Measurements from ENCODE around the gene MTHFD1.
"Not testable (repeated sequence)": the region's sequence is repeated elsewhere in the genome, so short reads cannot be mapped to it uniquely, and the experiment has no call there.

MTHFD1 gene

GRCh38 chr14:64387782-64388532 lies at the start of gene MTHFD1:
MTHFD1 (plus strand) TSS chr14:64388353; CDS start chr14:64388428, 75 bp downstream.
- peak; percentile 99 for DNase-seq (ENCODE audit: low spot score)

GRCh38 chr14:64338616-64339316 lies 49.4 kb upstream of the MTHFD1 start:
- peak; percentile 99 for DNase-seq (ENCODE audit: low spot score)

DNA sequence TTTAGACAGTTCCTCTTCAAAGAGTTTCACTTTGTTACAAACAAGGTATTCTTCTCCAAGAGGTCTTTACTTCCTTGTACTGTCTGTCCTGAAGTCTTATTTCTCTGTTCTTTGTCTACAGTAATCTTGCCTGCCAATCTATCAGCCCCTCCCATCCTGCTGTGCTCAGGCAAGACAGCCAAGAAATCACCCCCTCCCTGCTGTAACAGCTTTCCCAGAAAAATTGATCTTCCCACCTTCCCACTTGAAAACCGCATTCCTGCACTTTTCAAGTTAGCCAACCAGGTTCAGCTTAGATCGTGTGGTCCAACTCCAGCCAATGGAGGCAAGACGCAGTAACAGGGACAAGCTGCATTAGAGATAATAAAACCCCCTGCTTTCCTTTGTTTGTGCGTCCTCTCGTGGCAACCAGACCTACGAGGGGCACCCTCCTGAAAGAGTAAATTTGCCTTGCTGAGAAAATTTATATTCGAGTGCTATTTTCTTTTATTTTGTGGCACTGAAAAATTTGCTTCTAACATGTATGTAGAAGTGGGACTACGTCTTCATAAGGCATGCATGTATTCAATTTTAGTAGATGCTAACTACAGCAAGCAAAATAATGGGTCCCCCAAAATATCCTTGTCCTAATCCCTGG lies 47.5 kb upstream of the MTHFD1 start:
- no peak for DNase-seq (ENCODE audit: low spot score)

GRCh38 chr14:64347748-64348147 lies 40.4 kb upstream of the MTHFD1 start:
- DNase-seq (ENCODE audit: low spot score) = no peak

GRCh38 chr14:64349741-64350490 lies 38.2 kb upstream of the MTHFD1 start:
- no peak for DNase-seq (ENCODE audit: low spot score)

GRCh38 chr14:64363265-64363846 lies 24.8 kb upstream of the MTHFD1 start:
- no peak for DNase-seq (ENCODE audit: low spot score)

DNA sequence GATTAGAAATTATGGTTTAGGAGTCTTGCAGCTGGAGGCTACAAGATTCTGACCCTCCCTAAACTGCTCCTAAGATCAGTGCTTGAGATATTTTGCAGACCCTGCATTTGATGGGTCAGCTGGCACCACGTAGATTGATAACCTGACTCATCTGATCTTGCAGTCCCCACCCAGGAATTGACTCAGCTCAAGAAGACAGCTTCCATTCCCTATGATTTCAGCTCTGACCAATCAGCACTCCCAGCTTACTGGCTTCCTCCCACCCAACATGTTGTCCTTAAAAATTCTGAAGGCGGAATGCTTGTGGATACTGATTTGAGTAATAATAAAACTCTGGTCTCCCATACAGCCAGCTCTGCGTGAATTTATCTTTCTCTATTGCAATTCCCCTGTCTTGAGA lies 23.2 kb upstream of the MTHFD1 start:
- DNase-seq (ENCODE audit: low spot score) = no peak

- not testable (repeated sequence) for DNase-seq (ENCODE audit: low spot score)
These were observed 22.7 kb upstream of the MTHFD1 start for GRCh38 chr14:64365358-64365889.

GRCh38 chr14:64369201-64369600 lies 19.0 kb upstream of the MTHFD1 start:
- DNase-seq (ENCODE audit: low spot score) = no peak

GRCh38 chr14:64387232-64387781 lies 846 bp upstream of the MTHFD1 start:
- DNase-seq (ENCODE audit: low spot score) = peak; percentile 22

DNA sequence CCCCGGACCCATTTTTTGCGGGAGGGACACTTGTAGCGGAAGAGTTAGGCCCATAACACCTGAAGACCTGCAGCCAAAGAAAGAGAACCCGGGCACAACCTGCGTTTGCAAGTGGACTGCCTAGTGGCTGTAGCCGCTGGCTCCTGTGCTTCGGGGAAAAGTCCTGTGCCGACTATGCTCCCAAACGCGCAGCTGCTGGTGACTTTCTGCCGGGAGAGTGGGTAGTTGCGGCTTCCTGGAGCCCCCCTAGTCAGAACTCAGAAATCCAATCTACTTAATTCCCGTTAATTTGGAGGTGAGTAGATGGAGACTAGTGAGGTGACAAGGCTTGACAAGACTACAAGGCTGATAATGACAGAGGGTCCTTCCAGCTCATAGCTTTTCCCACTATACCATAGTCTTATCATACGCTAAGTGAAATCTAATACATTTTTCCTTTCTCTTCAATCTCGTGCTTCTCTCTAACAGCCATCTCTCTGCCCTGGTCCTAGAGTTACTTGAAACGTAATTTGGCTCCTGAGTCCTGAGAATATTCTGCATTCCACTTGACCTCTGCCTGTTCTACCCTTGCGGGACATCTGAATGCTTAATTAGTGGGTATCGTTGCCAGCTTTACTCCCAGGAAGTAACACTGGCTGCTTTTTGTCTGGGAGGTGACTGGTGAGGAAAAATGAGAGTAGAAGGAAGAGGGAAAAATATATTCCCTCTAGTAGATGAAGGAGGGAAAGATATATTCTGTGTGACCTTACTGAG lies 556 bp downstream of the MTHFD1 start:
- no peak for DNase-seq (ENCODE audit: low spot score)

DNA sequence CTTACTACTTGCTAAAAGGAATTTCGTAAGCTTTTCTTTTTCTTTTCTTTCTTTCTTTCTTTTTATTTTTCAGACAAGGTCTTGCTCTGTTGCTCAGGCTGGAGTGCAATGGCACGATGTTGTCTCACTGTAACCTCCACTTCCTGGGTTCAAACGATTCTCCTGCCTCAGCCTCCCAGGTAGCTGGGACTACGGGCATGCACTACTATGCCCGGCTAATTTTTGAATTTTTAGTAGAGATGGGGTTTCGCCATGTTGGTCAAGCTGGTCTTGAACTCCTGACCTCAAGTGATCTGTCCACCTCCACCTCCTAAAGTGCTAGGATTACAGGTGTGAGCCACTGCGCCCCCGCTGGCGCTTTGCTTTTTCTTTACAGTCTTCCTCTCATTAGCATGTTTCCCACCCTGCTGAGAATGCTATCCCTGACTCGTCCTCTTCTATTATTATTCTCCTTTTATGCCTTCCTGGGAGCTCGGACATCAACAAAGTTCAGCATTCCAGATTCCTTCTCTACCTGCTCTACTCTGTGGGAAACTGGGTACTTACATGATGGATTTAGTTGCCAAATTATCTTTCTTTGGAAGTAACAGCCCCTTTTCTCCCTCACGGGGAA lies 3.1 kb downstream of the MTHFD1 start:
- no peak for DNase-seq (ENCODE audit: low spot score)

DNA sequence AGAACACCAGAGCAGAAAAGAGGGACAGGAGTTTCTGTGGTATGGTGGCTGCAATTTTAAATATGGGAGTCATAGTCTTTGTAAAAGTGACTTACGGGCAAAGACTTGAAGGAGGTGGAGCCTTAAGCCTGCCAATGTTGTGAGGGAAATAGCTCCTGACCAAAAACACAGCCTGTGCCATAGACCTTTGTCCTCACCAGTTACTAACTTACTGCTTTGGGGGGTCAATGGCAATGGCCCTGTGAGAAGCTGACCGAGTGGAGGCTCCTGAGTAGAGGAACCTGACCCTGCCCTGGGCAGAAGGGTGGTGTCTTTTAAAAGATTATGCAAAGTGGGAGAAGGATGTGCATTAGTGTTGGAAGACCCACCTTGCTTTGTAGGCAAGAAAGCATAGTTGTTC lies 3.8 kb downstream of the MTHFD1 start:
- DNase-seq (ENCODE audit: low spot score) = no peak

- not testable (repeated sequence) for DNase-seq (ENCODE audit: low spot score)
These were observed 5.1 kb downstream of the MTHFD1 start for GRCh38 chr14:64393189-64393726.

- DNase-seq (ENCODE audit: low spot score) = no peak
These were observed 6.3 kb downstream of the MTHFD1 start for GRCh38 chr14:64394423-64394822.

GRCh38 chr14:64394977-64395633 lies 7.0 kb downstream of the MTHFD1 start:
- no peak for DNase-seq (ENCODE audit: low spot score)

DNA sequence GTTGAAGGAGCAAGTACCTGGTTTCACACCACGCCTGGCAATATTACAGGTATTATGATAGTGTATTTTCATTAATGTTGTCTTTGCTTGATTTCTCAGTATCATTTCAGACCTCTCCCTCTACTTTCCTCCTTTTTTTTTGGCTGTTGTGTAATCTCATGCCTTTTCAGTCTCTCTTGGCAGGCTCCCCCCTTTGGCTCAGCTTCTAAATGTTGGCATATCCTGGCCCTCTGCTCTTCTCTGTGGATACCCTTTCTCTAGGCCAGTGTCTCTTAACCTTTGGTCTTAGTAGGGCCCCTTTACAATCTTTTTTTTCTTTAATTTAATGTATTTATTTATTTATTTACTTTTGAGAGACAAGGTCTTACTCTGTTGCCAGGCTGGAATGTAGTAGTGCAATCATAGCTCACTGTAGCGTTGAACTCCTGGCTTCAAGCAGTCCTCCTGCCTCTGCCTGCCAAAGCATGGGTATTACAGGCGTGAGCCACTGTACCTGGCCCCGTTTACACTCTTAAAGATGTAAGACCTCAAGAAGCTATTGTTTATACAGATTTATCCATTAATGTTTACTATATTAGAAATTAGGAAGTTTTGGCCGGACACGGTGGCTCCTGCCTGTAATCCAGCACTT lies 12.8 kb downstream of the MTHFD1 start:
- DNase-seq (ENCODE audit: low spot score) = peak; percentile 35

DNA sequence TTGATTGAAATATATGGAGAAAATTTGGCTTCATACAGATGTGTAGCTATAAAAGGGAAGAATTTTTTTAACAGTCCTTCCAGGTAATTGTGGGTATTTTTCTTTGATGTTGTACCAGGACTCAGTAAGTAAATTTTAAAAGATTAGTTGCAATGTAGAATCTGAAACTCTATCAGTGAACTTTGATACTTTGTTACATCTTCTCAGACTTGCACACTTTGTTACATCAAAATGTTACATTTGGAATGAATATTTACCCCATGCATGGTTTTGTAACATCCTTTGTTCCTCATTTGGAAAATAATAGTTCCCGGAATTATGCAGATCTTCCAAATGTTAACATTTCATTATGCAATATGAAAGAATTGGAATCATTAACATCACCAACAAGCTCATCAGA lies 13.8 kb downstream of the MTHFD1 start:
- DNase-seq (ENCODE audit: low spot score) = no peak

DNA sequence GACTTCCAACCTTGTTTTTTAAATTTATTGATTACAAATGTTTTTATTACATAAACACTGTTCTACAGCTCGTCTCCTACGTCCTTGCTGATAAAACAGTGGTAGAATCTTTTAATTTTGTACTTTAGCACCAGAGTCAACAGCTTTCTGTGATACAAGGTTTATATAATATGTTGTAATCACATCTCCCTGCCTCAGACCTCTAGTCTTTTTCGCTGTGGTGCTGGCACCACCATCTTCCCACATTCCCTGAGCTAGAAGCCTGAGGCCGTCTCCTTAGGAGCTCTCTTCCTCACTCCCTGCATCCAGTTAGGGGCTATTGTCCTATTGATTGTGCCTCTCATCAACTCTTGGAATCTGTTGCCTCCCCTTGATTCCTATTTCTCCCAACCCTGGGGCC lies 17.1 kb downstream of the MTHFD1 start:
- no peak for DNase-seq (ENCODE audit: low spot score)

Data from Ammon's horn (tissue), 1 donor.